ENCODE data around the gene PEX11B. TPM values are rescaled to one million over a fixed set of nuclear protein-coding genes. Genes with fewer than 3 reads are reported as not detected.

PEX11B gene
- total and polyA plus RNA-seq, 2 of the 8 experiments (the other 6 are each of a cell fraction or from before 2014, with no cell fraction given), result 9.1 to 15.1 TPM

- POLR2A ChIA-PET (ENCODE audit: partially characterized antibody), result interaction anchor here (0.6 to 1.2 kb wide), 6 partner anchors 12 to 68 kb away, joined by 3 to 5 read pairs (median 3); partner anchors contain the start of genes PIAS3 and RBM8A
- peaks cover 0 to 7% (median 0%) of the 10 kb centered on the region in 4 experiments; a peak in 2 of 8 replicates for H3K36me3 ChIP-seq (ENCODE audit: control insufficient read depth in 2 of 4, insufficient read depth in 4 of 4, low read length in 3 of 4)
- no peaks in the 10 kb centered on the region for H4K20me1 ChIP-seq (replicated peaks in 1 of 2; ENCODE audit: control insufficient read depth in 1 of 2, insufficient read depth in 2 of 2, low read length in 2 of 2)
- H3K9me3 ChIP-seq (ENCODE audit: insufficient read depth in 2 of 2, low read depth in 1 of 2, low read length in 1 of 2), result no peaks in the 10 kb centered on the region
- no peak overlapping the region for H2AFZ ChIP-seq (ENCODE audit: low read length)
- no peak overlapping the region for H3K4me2 ChIP-seq (ENCODE audit: insufficient read depth in 1 of 2, low read depth in 2 of 2, low read length in 2 of 2)
- H2BK20ac ChIP-seq (ENCODE audit: low read length), result no peak overlapping the region
- no peaks in the 10 kb centered on the region for H3K27me3 ChIP-seq (replicated peaks in 1 of 4; ENCODE audit: control insufficient read depth in 3 of 4, extremely low read depth in 1 of 4, insufficient read depth in 3 of 4, low read length in 3 of 4)
- H3K4ac ChIP-seq (replicated peaks; ENCODE audit: insufficient read length, low read depth, low read length), result no peak overlapping the region
- no peak overlapping the region for H3K27ac ChIP-seq (ENCODE audit: low read depth, low read length)
- no peak overlapping the region for H2AK5ac ChIP-seq (ENCODE audit: low read depth, low read length)
- no peak for FAIRE-seq
- H2BK120ac ChIP-seq (replicated peaks; ENCODE audit: low read depth, low read length), result no peak overlapping the region
- DNase-seq (ENCODE audit: low read depth in 1 of 2, low spot score in 2 of 2), result no peak
- no peak overlapping the region for H3K56ac ChIP-seq (replicated peaks; ENCODE audit: insufficient read length, low read depth, low read length)
- no peak overlapping the region for H2BK15ac ChIP-seq (ENCODE audit: low read length)
- H3K14ac ChIP-seq (ENCODE audit: insufficient read length), result no peak overlapping the region
- no peak overlapping the region for H3K23ac ChIP-seq (ENCODE audit: insufficient read length)
- H3K4me1 ChIP-seq (replicated peaks in 1 of 4; ENCODE audit: control insufficient read depth in 3 of 4, insufficient read depth in 4 of 4, low read length in 3 of 4), result peaks cover 0 to 3% (median 0%) of the 10 kb centered on the region in 4 experiments; a peak in 2 of 7 replicates
- WGBS, 2 experiments (ENCODE audit: extremely low coverage in 1 of 2, insufficient coverage in 1 of 2, insufficient read length in 1 of 2, insufficient replicate concordance in 2 of 2, low coverage in 1 of 2, low lambda C conversion rate in 2 of 2, missing lambda C conversion rate in 1 of 2), result 91% methylated on average over 1 of the region's 1 CpG; no CpG with 5 or more reads in 1 of the 2 experiments
- H4K5ac ChIP-seq (ENCODE audit: insufficient read length, low read depth, low read length), result no peak overlapping the region
- H4K8ac ChIP-seq (ENCODE audit: extremely low read depth, insufficient read depth, low read length), result no peak overlapping the region
- H3K23me2 ChIP-seq (ENCODE audit: low read depth, low read length), result peaks cover 2% of the 10 kb centered on the region
- no peak overlapping the region for H2BK5ac ChIP-seq (ENCODE audit: low read depth, low read length)
- no peaks in the 10 kb centered on the region for H3K79me2 ChIP-seq (ENCODE audit: control insufficient read depth in 1 of 2, insufficient read depth in 2 of 2, low read length in 2 of 2)
- no peak overlapping the region for H3K4me3 ChIP-seq (ENCODE audit: extremely low read depth in 1 of 4, insufficient read depth in 2 of 4, low read depth in 3 of 4, low read length in 4 of 4)
- H4K91ac ChIP-seq (replicated peaks; ENCODE audit: insufficient read length, low read length), result no peak overlapping the region
- H3K9ac ChIP-seq (replicated peaks in 1 of 4; ENCODE audit: extremely low read depth in 1 of 4, low read depth in 3 of 4, low read length in 3 of 4), result no peak overlapping the region
- no peak overlapping the region for H3K18ac ChIP-seq (ENCODE audit: extremely low read depth, low read length)
- CTCF ChIA-PET (ENCODE audit: partially characterized antibody), result interaction anchor here (0.8 to 15.9 kb wide), 15 partner anchors 10 to 109 kb away, joined by 3 to 146 read pairs (median 6); partner anchors contain the start of genes LIX1L, NUDT17, PEX11B and RBM8A
- no peak overlapping the region for H2BK12ac ChIP-seq (ENCODE audit: low read depth, low read length)
- H3K79me1 ChIP-seq (ENCODE audit: low read depth, low read length), result no peaks in the 10 kb centered on the region
- TF ChIP-seq NRF1 (IDR thresholded peaks at IDR 0.05; ENCODE audit: low read depth, low read length) (no peak), TAF7 (optimal IDR thresholded peaks at IDR 0.05; ENCODE audit: borderline replicate concordance, low read depth, low read length) (no peak), EZH2 (IDR thresholded peaks at IDR 0.05; ENCODE audit: low read depth, low read length, severe bottlenecking) (no peak), YY1 (IDR thresholded peaks at IDR 0.05; ENCODE audit: low read depth, low read length) (no peak), SRF (IDR thresholded peaks at IDR 0.05; ENCODE audit: low read depth, low read length) (no peak), KDM5A (IDR thresholded peaks at IDR 0.05; ENCODE audit: low read length) (no peak), NANOG (IDR thresholded peaks at IDR 0.05; ENCODE audit: insufficient read depth, low read depth, low read length, poor library complexity, severe bottlenecking) (no peak), SAP30 (IDR thresholded peaks at IDR 0.05; ENCODE audit: insufficient read depth, insufficient replicate concordance, low read length) (no peak), CTCF (IDR thresholded peaks at IDR 0.05; ENCODE audit: control extremely low read depth in 1 of 3, insufficient read depth in 1 of 3, low read depth in 1 of 3, low read length in 3 of 3) (no peak), ZNF274 (IDR thresholded peaks at IDR 0.05; ENCODE audit: borderline replicate concordance, extremely low read depth, low read length) (no peak)
Observed at GRCh38 chr1:145908653-145909052, 9.9 kb downstream of the PEX11B start.
